Heart left ventricle (tissue), 13 donors: ENCODE data around the gene SMG7.

Experiments used
- CTCF ChIP-seq, 12 donors: fragments of 200-600 bp; sonication (generic) in 4 of 12; IDR thresholded peaks; one replicate each; pipeline versions ENCODE4 v1.5.0 to v1.8.0; 2018 to 2022; ENCODE audit warnings: antibody characterized with exemption in 12 of 12, mild to moderate bottlenecking in 5 of 12
- POLR2A ChIP-seq, 2 donors: fragments of 450-650 bp; IDR thresholded peaks; one replicate each; pipeline ENCODE4 v1.6.1; 2017; ENCODE audit warnings: antibody characterized with exemption in 2 of 2, mild to moderate bottlenecking in 2 of 2, moderate library complexity in 2 of 2
- donor health status: ischemic (EF 13 %, LVEDD 7.1; RV severe dilation, severe dysfunction).
- donor health status: DM: no; HTN: yes; CAD: no.
- donor health status: DM: no; HTN: no; CAD: no.
- donor health status: ischemic (EF 25% LVEDD 6.9; RV normal size, moderate dysfunction).
- donor health status: ischemic (EF 25% LVEDD 5.7; RV mildly dilated, moderate dysfunction).
- donor health status: ischemic (EF 35%, LVEDD 5.7; RV mildly dilated, moderate dysfunction).
- donor health status: nonischemic (EF 11% LVEDD 7.7; RV severe dilation, severe dysfunction).
- donor health status: DM: yes; HTN: yes; CAD: no.
- donor health status: PGD.
- donor health status: ischemic (EF 29% LVEDD 5.4; RV normal size, mild dysfunction).
- donor health status: nonischemic (EF 23%, LVEDD 6.1; RV moderate dilation, normal function).

- TF ChIP-seq CTCF (IDR thresholded peaks at IDR 0.05): no peak
- TF ChIP-seq POLR2A (IDR thresholded peaks at IDR 0.05): no peak
Observed at GRCh38 chr1:183466781-183467180, 5.5 kb upstream of the SMG7 start.
